Measurements from ENCODE around the gene CAMK2A.

GRCh38 chr5:150186137-150186536, 103.4 kb downstream of the CAMK2A start:
- TF ChIP-seq POLR2AphosphoS5 (IDR thresholded peaks at IDR 0.05; ENCODE audit: low read depth, low read length) (no peak), TAF1 (IDR thresholded peaks at IDR 0.05; ENCODE audit: borderline replicate concordance, insufficient read depth, low read length) (no peak), SIN3A (IDR thresholded peaks at IDR 0.05; ENCODE audit: borderline replicate concordance, insufficient read depth, low read length) (no peak), REST (IDR thresholded peaks at IDR 0.05; ENCODE audit: insufficient read depth in 1 of 2, low read depth in 2 of 2, low read length in 2 of 2) (no peak)

Data from PFSK-1 (cell line).